Kidney glomerular epithelial cell (primary cell): ENCODE measurements around the gene TMEM11.

Source experiments
- DNase-seq: peaks from one replicate; lab custom pipeline; 2025; lab: John Stamatoyannopoulos, UW

The TMEM11 gene, protein sequence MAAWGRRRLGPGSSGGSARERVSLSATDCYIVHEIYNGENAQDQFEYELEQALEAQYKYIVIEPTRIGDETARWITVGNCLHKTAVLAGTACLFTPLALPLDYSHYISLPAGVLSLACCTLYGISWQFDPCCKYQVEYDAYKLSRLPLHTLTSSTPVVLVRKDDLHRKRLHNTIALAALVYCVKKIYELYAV

DNA sequence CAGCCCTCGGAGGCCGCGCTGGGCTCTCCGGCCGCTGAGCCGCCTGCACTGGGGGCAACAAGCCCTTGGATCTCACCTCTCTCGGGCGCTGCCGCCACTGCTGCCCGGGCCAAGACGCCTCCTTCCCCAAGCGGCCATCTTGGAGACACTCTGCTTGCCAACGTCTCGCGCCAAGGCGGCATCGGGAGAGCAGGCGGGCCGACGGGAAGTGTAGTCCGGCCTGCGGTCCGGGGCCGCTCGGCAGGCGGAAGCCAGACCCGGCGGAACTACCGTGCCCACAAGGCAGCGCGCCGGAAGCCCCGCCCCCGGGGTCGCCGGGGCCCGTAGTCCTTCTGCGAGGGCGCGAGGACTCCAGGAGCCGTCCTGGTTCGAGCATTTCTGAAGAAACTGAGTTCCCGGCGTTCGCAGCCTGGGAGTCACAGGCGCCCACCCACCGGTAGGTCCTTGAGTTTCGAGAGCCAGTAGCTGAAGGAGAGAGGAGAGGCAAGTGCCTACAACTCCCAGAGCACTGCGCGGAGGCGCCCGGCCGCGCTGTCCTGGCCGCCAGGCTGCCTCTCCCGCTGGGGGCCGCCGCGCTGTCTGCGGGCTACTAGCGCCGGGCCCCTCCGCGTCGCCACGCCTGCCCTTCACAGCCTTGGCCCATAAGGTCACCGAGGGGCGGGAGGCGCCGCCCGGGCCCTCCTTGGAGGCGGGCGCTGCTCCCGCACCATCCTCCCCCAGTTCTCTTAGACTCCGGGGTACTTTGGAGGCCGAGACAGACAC, at the start of gene TMEM11:
TSS of gene TMEM11 (minus strand) at position 147 of the 762 bp plus-strand sequence. CDS start at position 138, 9 bp downstream.
- peak; percentile 90 for DNase-seq

DNA sequence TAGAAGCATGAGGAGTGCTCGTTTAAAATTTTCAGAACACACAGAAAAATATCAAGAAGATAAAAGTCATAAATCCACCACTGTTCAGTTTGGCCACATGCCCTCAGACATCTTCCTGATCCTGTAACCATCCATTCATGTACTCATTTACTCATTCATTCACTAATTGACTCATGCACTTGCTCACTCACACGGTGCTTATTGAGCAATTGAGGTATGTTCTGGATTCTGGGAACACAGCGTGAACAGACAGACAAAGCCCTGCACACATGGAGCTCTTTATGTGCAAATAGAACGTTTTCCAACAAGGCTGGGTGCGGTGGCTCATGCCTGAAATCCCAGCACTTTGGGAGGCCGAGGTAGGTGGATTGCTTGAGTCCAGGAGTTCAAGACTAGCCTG, 49.4 kb upstream of the TMEM11 start:
- DNase-seq = peak; percentile 60

DNA sequence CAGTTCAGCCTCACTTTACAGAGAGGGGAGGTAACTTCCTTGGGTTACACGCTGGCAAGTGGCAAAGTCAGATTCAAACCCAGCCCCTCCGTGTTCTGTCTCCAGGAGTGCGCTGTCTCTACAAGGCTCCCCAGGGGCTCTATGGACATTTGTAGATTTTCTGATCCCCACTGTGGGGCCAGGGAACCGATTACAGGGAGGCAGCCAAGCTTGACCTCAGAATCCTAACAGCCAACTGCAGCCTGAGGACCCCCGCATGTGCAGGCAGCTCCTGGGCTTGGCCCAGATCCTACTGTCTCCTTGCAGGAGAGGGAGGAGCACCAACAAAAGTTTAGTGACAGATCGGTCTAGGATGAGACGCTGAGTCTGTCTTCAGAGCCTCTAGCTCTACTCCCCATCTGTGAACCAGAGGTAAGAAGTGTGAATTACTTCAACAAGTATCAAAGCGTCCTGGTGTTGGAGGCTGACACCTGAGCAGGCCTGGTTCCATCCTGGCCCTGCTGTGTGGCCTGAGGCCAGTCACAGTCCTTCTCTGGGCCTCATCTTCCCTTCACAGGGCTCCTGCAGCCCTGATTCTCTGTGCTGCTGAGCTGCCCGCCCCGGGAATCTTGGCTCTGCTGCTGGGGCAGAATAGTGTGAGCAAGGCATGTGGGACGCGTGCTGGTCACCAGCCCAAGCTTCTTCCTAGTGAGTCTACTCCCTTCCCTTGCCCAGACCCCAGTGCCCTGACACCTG, 48.5 kb upstream of the TMEM11 start:
- no peak for DNase-seq

DNA sequence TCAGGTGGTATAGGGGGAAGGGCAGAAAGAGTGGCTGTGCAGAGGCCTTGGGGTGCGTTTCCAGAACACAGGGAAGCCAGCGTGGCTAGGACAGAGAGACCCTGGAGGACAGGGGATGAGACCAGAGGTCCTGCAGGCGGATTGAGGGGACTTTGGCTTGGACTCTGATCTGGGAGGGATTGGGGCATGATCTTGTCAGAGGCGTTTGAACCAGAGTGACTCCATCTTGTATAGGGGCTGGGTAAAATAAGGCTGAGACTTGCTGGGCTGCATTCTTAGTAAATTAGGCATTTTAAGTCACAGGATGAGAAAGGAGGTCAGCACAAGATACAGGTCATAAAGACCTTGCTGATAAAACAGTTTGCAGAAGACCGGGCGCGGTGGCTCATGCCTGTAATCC, 44.6 kb upstream of the TMEM11 start:
- DNase-seq = no peak

DNA sequence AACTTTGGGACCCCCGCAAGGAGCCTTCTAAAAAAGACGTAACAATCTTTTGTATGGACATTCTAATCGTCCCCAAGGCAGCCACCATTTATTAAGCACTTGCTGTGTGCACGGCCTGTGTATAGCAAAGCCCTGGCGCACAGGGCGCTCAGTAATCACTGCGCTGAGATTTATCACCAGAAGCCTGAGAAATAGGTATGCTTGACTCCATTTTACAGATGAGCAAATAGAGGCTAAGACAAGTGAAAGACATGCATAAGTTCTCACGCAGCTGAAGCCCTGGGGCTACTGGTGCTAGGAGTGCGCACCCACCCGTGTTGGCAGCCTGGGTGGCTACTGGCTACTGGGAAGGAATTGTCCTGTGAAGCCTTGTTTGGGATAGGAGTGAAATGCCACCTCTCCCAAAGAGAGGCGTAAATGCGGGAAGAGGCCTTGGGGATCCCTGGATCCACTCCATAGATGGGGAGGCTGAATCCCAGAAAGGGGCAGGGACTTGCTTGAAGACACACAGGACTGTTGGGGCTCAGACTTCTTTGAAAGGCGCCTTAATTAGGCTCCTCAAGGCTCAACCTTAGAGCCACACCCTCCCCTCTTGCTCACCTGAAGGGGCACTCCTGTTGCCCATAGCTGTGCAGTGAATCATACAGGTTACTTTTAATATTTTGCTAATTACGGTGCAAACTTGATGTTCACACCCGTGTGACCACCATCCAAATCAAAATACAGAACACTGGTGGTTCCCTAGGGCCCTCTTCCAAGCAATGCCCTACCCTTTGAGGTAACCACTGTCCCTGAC, 39.9 kb upstream of the TMEM11 start:
- no peak for DNase-seq

DNA sequence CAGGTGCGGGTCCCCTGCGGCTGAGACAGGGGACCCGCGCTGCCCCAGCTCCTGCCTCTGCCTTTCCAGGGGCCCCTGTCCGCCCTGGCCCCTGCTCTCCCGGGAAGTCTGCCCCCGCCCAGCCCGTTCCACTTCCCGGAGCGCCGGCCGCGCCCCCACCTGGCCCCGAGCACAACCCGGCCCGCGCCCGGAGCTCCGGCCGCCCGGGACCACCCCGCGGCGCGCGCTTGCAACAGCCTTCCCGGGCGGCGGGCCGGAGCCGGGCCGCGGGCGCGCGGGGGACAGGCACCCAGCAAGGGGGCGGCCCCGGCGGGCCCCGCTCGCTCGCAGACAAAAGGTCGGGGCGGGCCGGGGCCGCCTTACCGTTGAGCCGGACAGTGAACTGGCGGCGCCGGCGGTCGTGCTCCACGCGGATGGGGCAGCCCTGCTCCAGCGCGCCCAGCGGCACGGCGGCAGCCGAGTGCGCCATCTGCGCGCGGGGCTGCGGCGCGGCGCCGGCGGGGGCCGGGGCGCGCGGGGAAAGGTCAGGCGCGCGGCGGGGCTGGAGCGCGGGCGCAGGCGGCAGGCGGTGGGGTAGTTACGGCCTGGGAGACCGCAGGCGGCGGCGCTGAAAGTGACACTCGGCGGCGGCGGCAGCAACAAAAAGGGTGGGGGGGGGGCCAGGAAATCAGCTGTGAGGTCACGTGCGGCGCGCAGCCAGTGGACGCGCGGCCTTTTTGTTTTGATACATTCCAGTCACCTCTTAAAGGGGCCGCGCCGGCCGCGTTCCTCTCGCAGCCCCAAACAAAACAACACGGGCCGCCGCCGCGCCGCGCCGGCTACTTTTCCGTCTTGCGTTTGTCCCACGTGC, 39.1 kb upstream of the TMEM11 start, which contains the start of gene NATD1:
TSS of gene NATD1 (minus strand) at position 615 of the 850 bp plus-strand sequence. CDS start at position 469, 146 bp downstream.
- peak; percentile 73 for DNase-seq

DNA sequence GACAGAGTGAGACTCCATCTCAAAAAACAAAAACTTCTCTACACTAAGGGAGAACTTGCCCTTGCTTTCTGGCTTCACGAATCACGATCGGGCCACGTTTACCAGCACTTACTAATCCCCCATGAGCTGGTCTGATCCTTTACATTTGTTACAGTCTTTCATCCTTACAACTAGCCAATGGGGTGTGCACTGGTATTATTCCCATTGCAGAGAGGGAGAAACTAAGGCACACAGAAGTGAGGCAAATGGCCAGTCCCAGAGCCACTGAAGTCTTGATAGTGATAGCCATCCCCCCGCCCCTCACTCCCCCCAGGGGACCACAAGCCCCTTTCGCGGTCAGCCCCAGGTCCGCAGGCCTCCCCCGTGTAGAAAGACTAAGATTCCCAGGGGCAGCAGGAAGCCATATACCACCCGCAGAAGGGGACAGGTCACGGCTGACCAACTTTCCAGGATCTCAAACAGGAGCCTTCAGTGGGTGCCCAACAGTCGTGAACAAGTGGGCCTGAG, 38.4 kb upstream of the TMEM11 start:
- no peak for DNase-seq

DNA sequence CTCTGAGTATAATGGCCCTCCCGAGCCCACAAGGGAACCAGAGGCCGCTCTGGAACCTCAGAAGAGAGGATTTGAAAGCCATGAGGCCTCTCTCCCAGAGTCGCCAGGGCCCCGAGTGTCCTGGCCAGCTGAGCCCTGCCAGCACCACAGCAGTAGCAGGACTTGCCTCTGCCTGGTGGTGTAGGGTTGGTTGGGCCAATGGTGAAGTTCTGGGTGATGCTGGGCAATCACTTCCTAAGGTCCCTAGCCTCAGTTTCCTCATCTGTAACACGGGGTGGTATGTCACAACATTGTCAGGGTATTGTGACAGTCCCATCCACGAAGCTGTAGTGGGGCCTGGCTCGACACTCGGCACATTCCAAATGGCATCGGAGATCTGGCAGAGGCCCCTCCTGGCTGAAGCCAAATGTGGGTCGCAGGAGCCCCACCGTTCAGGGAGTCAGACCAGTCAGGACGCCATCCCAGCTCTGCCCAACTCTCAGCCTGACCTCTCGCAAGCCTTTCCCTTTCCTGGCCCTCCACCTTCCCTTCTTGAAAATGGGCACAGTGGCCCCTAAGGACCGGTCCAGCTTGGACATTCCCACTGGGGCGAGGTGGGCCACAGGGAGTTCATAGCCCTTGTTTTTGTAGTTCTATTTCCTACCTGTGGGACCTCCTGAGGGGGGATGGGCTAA, 37.5 kb upstream of the TMEM11 start:
- DNase-seq = no peak

DNA sequence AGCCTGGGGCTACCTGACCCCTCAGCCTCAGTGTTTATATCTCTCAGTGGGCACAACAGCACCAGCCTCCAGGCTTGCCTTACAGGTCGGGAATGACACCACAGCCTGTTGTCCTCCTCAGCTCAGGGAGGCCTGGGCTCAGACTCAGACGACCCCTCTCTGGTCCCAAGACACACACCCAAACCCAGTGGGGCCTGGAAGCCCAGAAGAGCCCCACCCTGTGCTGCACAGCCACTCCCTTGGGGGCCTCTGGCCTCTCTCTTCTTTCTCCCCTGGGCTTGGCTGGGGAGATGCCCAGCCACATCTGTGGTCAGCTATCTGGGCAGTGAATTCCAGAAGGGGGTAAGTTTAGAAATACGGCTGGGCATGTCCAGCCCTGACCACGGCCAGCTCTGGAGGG, 36.9 kb upstream of the TMEM11 start:
- no peak for DNase-seq

DNA sequence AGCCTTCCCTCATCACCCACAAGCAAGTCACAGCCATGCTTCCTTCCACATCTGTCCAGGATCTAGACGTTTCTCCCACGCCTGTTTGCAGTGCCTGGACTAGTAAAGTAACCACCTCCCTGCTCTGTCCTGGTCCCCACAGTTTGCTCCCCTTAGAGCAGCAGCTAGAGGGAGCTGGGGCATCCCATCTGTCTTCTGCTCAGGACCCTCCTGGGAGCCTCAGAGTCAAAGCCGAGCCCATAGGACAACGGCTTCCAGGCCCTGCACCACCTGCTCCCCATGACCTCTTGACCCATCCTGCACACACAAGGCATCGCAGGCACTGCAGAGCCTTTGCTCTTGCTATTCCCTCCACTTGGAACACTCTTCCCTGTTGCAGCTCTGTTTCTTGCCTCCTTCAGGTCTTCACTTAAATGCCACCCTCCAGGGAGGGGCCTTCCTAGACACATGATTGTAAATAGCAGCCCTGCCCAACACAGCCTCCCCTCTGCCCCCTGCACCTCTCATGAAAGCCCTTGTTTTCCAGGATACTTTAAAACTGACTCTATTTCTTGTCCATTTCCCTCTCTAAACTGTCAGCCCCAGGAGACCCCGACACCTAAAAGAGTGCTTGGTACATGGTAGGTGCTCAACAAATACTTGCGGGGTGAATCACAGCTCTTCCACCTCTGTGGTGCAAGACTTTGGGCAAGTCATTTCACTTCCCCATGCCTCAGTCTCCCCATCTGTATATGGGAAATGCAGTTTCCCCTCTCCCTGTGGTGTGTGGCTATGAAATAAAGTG, 36.2 kb upstream of the TMEM11 start:
- no peak for DNase-seq

DNA sequence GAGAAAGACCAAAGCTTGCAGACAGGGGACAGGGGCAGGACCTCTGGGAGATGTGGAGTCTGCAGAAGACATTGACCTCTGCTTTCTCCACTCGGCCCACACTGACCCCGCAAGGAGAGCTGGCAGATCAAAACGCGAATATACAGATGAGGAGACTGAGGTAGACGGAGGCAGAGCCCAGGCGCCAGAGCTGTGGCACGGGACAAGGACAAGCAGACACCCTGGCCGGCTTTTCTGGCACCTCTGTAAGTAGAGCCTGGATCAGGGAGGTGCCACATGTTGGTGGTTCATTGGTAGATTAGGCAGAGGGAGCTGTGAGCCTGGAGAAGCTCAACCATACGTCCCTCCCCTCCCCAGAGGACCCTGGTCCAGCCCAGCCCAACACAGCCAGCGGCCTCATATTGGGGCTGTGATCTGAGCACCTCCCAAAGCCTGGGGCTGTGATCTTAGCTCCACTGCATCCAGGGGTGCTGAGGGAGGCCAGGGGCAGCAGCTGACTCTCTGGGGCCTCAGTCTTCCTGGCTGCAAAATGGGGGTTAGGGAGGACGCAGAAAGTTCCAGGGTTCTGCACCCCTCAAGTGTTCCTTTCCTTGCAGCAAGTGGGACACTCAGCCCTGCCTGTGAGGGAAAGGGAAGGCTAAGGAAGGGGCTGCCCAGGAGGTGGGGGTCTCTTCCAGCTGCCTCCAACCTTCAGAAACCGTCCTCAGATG, 35.3 kb upstream of the TMEM11 start:
- no peak for DNase-seq

DNA sequence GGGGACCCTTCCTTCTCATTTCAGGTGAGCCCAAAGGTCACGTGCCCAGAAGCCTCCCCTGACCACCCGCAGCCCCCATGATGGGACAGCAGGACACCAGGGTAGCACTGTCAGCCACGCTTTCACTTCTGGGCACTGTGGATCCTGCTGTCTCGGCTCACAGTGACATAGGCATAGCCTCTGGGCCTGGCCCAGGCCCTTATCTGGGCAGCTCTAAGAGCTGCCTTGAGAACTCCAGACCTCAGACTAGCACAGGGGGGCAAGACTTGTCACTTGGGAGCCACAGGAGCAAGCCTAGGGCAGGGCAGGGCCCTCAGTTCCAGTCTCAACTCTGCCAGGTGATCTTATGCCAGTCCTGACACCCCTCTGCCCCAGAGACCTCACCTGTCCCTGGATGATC, 34.5 kb upstream of the TMEM11 start:
- DNase-seq = no peak

DNA sequence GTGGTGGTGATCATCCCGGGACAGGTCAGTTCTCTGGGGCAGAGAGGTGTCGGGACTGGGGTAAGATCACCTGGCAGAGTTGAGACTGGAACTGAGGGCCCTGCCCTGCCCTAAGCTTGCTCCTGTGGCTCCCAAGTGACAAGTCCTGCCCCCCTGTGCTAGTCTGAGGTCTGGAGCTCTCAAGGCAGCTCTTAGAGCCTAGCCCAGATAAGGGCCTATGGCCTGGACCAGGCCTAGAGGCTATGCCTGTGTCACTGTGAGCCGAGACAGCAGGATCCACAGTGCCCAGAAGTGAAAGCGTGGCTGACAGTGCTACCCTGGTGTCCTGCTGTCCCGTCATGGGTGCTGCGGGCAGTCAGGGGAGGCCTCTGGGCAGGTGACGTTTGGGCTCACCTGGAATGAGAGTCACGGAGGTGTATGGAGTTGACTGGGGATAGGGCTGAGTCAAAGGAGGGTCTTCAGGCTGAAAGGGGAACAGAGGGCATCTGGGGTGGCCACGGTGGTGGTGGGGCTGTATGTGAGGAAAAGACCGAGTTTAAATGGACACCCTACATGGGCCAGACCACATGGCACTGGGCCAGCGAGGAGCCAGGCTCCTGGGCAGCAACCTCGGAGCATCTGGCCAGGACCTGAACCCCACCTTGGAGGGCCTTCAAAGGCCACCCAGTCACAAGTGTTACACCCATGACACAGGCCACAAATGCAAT, 33.7 kb upstream of the TMEM11 start:
- no peak for DNase-seq

DNA sequence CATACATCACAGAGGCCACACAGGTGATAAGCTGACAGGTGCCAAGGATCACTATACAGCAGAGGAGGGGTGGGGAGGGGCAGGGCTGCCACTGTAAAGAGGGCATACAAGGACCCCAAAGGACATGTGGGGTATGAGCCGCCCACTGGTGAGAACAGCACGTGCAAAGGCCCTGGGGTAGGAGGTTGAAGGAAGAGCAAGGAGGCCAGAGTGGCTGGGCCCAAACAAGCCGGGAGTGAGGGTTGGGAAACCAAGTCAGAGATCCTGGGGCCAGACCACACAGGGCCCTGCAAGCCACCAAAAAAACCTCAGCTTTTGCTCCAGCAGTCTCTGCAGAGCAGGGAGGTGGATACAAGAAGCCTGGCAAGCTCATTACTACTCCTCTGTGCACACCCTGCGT, 32.7 kb upstream of the TMEM11 start:
- DNase-seq = no peak

DNA sequence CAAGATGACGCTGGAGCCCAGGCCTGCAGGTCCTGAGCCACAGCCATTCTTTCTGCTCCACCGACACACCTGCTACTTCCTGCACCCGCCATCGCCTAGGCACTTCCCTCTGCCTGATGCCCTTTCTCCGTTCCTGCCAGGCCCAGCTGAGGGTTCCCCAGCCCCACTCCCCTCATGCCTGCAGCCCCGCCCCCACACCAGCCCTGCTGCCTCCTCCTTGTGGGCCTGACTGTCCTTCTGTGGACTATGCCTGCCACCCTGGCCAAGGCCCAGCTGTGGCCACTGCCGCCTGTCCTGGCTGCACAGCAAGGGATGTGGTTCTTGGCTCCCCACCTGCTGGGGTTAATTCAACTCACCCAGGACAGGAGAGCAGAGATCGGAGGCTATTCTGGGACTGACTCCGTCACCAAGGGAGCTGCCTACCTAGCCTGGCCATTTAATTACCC, 31.7 kb upstream of the TMEM11 start:
- DNase-seq = no peak

DNA sequence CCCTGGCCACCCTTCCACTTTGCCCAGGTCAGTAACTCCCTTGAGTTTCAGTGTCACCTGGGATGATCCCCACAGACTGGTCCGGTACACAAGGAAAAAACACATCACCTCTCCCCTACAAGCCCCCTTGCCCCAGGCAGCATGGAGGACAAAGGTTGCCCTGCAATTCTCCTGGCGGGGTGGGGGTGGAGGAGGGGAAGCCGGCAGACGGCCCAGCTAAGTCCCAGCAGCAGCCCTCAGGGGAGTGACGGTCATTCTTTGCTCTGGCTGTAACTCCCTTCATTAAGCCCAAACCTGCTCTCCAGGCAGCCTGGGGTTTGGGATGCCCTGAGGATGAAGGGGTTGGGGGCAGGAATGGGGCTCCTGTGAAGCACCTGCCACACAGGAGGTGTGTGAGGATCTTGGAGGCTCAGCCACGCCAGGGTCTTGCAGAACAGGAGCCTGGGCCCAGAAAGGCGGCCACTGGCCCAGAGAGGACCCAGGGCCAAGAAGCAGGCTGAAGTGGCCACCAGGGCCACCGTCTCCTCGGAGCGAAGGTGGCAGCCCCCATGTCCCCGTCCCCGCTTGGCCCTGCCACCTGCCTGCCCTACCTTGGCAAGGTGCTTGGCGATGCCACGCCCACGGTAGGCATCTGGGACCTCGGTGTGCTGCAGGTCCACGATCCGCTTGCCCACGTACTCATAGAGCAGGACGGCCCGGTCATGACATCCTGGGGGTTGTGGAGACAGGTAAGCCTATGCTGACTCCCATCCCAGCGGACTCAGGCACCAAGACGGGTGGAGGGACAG, 29.7 kb upstream of the TMEM11 start:
- DNase-seq = no peak

DNA sequence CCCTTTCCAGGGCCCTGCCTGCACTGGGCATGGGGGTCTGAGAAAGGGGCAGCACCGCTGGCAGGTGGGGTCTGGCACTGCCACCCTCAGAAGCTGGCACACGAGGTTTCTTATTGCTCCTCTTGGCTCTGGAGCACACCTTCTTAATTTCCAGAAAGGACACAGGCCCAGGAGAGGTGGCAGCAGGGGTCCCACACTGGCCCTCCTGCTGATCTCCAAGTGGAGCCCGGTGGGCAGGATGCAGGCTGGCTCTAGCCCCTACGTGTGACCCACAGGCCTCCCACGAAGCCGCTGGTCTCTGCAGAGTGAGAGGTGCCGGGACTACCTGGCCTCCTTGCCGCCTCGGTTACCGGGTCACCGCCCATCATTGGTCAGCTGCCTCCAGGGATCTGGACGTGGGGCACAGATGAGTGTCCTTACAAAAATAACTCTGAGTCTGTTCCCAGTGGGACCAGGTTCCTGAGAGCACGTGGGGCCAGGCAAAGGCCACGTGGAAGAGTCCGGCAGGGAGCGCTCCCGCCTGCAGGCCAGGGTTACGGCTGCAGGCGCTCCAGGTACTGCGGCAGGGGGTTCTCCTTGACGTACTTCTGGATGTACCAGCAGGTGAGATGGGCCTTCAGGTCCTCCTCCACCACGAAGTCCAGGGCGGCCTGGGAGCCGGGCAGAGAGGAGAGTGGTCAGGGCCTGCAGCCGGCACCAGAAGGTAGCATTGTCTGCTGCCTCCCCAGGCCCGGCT, 29.0 kb upstream of the TMEM11 start:
- DNase-seq = no peak
